GM12878 (cell line): ENCODE results near the gene CAMK2G.

Experiments
- CBFB ChIP-seq: IDR thresholded peaks from 2 replicates; pipeline ENCODE4 v1.6.1; 2016; ENCODE audit warnings: antibody characterized with exemption, low read depth
- EZH2 ChIP-seq: IDR thresholded peaks from 2 replicates; pipeline ENCODE4 v1.6.1; 2012; ENCODE audit warnings: low read depth, mild to moderate bottlenecking, control low read depth, inconsistent platforms, low read length, borderline replicate concordance; ENCODE audit not compliant: control insufficient read depth
- MYC ChIP-seq: IDR thresholded peaks from 2 replicates; pipeline ENCODE4 v1.6.1; 2011; ENCODE audit warnings: mild to moderate bottlenecking, low read length, moderate library complexity, inconsistent platforms; ENCODE audit not compliant: insufficient read depth, insufficient replicate concordance, insufficient read length, severe bottlenecking
- PAX8 ChIP-seq: fragments of 450-650 bp; IDR thresholded peaks from 2 replicates; pipeline ENCODE4 v1.6.1; 2017; ENCODE audit warnings: mild to moderate bottlenecking, moderate library complexity
- POLR2A ChIP-seq: IDR thresholded peaks from 2 replicates; pipeline ENCODE4 v1.6.1; 2011; ENCODE audit warnings: low read depth, mild to moderate bottlenecking, low read length
- POLR2AphosphoS5 ChIP-seq: IDR thresholded peaks from 2 replicates; pipeline ENCODE4 v1.6.1; 2011; ENCODE audit warnings: mild to moderate bottlenecking, low read length, inconsistent platforms
- ZSCAN29 ChIP-seq: fragments of 450-650 bp; IDR thresholded peaks from 2 replicates; pipeline ENCODE4 v1.6.1; 2017; ENCODE audit warnings: mild to moderate bottlenecking, moderate library complexity
- TF ChIP-seq, protein P1 (sequence below): IDR thresholded peaks from 2 replicates; pipeline ENCODE4 v1.6.1; 2011; ENCODE audit warnings: low read depth, low read length, improper control_type of control experiment, borderline replicate concordance
- TF ChIP-seq, protein P2 (sequence below), 3 experiments: IDR thresholded peaks in 2 of 3; conservative IDR thresholded peaks in 1 of 3; 2 replicates each; pipeline ENCODE4 v1.5.1; 2011; ENCODE audit warnings: low read depth in 3 of 3, low read length in 3 of 3, mild to moderate bottlenecking in 3 of 3, control low read depth in 2 of 3, moderate library complexity in 2 of 3, inconsistent platforms in 1 of 3, mixed read lengths in 1 of 3; ENCODE audit not compliant: control insufficient read depth in 2 of 3, insufficient read depth in 1 of 3; ENCODE audit errors: extremely low read depth in 1 of 3

DNA sequence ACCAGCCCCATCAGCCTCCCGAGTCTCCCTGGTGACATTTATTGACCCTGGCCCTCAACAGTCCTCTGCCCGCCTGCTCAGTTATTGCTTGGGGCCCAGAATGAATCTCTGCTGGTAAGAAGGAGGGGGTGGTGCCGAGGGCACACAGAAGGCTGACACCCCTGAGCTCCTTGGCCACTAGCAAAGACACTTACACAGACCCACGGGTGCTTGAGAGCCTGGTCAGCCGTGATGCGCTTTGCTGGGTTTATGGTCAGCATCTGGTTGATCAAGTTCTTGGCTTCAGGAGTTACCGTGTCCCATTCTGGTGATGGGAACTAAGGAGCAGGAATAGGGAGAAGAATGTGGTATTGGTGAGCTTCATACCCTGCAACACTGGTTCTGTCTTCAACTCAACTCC is 27.3 kb downstream of the CAMK2G start:
- TF ChIP-seq, protein P1, sequence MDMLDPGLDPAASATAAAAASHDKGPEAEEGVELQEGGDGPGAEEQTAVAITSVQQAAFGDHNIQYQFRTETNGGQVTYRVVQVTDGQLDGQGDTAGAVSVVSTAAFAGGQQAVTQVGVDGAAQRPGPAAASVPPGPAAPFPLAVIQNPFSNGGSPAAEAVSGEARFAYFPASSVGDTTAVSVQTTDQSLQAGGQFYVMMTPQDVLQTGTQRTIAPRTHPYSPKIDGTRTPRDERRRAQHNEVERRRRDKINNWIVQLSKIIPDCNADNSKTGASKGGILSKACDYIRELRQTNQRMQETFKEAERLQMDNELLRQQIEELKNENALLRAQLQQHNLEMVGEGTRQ = no peak
- TF ChIP-seq ZSCAN29 = no peak
- no peak for TF ChIP-seq POLR2A
- TF ChIP-seq, protein P2, sequence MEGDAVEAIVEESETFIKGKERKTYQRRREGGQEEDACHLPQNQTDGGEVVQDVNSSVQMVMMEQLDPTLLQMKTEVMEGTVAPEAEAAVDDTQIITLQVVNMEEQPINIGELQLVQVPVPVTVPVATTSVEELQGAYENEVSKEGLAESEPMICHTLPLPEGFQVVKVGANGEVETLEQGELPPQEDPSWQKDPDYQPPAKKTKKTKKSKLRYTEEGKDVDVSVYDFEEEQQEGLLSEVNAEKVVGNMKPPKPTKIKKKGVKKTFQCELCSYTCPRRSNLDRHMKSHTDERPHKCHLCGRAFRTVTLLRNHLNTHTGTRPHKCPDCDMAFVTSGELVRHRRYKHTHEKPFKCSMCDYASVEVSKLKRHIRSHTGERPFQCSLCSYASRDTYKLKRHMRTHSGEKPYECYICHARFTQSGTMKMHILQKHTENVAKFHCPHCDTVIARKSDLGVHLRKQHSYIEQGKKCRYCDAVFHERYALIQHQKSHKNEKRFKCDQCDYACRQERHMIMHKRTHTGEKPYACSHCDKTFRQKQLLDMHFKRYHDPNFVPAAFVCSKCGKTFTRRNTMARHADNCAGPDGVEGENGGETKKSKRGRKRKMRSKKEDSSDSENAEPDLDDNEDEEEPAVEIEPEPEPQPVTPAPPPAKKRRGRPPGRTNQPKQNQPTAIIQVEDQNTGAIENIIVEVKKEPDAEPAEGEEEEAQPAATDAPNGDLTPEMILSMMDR (IDR thresholded peaks at IDR 0.05 in 2 of 3, conservative IDR thresholded peaks at IDR 0.05 in 1 of 3; ENCODE audit: control insufficient read depth in 2 of 3, extremely low read depth in 1 of 3, insufficient read depth in 1 of 3, low read depth in 3 of 3, low read length in 3 of 3) = no peak
- TF ChIP-seq MYC = no peak
- no peak for TF ChIP-seq EZH2
- no peak for TF ChIP-seq CBFB
- TF ChIP-seq PAX8 = no peak
- no peak for TF ChIP-seq POLR2AphosphoS5
